Ishikawa (cell line): ENCODE data around the gene IL21R.

ENCODE experiments used
- CEBPB ChIP-seq: IDR thresholded peaks from 2 replicates; pipeline ENCODE4 v1.6.1; 2012
- CREB1 ChIP-seq: IDR thresholded peaks from 2 replicates; pipeline ENCODE4 v1.6.1; 2012; ENCODE audit warnings: low read depth
- EGR1 ChIP-seq: IDR thresholded peaks from 2 replicates; pipeline ENCODE4 v1.6.1; 2012
- EP300 ChIP-seq: IDR thresholded peaks from 2 replicates; pipeline ENCODE4 v1.6.1; 2012; ENCODE audit warnings: borderline replicate concordance
- FOXM1 ChIP-seq: IDR thresholded peaks from 2 replicates; pipeline ENCODE4 v1.6.1; 2012; ENCODE audit warnings: low read depth, borderline replicate concordance
- NFIC ChIP-seq: IDR thresholded peaks from 2 replicates; pipeline ENCODE4 v1.6.1; 2012
- RAD21 ChIP-seq: IDR thresholded peaks from 2 replicates; pipeline ENCODE4 v1.6.1; 2012; ENCODE audit warnings: low read depth
- TAF1 ChIP-seq: IDR thresholded peaks from 2 replicates; pipeline ENCODE4 v1.6.1; 2012; ENCODE audit warnings: low read depth, mild to moderate bottlenecking
- TCF12 ChIP-seq: IDR thresholded peaks from 2 replicates; pipeline ENCODE4 v1.6.1; 2012; ENCODE audit warnings: low read depth
- TEAD4 ChIP-seq: IDR thresholded peaks from 2 replicates; pipeline ENCODE4 v1.6.1; 2012
- YY1 ChIP-seq: IDR thresholded peaks from 2 replicates; pipeline ENCODE4 v1.6.1; 2012; ENCODE audit warnings: low read depth
- ZBTB7A ChIP-seq: IDR thresholded peaks from 2 replicates; pipeline ENCODE4 v1.6.1; 2012; ENCODE audit warnings: low read depth
- TF ChIP-seq, protein P1 (sequence below): IDR thresholded peaks from 2 replicates; pipeline ENCODE4 v1.6.1; 2012
- TF ChIP-seq, protein P2 (sequence below): IDR thresholded peaks from 2 replicates; pipeline ENCODE4 v1.6.1; 2012
- TF ChIP-seq, protein P3 (sequence below): IDR thresholded peaks from 2 replicates; pipeline ENCODE4 v1.6.1; 2012; ENCODE audit warnings: low read depth, mild to moderate bottlenecking

IL21R gene

DNA sequence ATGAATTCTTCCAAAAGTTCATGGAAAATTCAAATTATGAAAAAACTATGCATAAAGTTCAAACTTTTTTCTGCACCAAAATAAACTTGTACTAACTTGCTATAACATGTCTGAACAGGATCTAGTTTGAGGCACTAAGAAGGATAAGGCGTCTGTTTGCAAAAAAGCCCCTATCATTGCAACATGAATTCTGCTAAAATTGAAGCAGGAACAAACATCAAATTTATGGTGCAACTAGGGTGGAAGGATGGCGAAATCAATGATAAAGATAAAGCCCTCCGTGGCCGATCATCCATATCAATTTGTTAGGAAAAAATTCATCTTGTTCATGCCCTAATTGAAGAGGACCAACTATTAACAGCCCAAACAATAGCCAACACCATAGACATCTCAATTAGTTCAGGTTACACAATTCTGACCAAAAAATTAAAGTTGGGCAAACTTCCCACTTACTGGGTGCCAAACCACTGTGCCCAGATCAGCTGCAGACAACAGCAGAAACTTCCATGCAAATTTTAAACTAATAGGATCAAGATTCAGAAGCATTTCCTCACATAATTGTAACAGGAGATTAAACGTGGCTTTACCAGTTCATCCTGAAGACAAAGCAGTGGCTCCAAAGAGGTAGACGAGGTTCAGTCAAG lies 12.9 kb downstream of the IL21R start:
- TF ChIP-seq FOXM1 (no peak), ZBTB7A (no peak), TCF12 (no peak), TEAD4 (no peak), TAF1 (no peak), EP300 (no peak), NFIC (no peak), YY1 (no peak), RAD21 (no peak), EGR1 (no peak), CEBPB (no peak)
- TF ChIP-seq, protein P1, sequence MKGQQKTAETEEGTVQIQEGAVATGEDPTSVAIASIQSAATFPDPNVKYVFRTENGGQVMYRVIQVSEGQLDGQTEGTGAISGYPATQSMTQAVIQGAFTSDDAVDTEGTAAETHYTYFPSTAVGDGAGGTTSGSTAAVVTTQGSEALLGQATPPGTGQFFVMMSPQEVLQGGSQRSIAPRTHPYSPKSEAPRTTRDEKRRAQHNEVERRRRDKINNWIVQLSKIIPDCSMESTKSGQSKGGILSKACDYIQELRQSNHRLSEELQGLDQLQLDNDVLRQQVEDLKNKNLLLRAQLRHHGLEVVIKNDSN, result no peak
- TF ChIP-seq, protein P2, sequence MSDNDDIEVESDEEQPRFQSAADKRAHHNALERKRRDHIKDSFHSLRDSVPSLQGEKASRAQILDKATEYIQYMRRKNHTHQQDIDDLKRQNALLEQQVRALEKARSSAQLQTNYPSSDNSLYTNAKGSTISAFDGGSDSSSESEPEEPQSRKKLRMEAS, result no peak
- TF ChIP-seq, protein P3, sequence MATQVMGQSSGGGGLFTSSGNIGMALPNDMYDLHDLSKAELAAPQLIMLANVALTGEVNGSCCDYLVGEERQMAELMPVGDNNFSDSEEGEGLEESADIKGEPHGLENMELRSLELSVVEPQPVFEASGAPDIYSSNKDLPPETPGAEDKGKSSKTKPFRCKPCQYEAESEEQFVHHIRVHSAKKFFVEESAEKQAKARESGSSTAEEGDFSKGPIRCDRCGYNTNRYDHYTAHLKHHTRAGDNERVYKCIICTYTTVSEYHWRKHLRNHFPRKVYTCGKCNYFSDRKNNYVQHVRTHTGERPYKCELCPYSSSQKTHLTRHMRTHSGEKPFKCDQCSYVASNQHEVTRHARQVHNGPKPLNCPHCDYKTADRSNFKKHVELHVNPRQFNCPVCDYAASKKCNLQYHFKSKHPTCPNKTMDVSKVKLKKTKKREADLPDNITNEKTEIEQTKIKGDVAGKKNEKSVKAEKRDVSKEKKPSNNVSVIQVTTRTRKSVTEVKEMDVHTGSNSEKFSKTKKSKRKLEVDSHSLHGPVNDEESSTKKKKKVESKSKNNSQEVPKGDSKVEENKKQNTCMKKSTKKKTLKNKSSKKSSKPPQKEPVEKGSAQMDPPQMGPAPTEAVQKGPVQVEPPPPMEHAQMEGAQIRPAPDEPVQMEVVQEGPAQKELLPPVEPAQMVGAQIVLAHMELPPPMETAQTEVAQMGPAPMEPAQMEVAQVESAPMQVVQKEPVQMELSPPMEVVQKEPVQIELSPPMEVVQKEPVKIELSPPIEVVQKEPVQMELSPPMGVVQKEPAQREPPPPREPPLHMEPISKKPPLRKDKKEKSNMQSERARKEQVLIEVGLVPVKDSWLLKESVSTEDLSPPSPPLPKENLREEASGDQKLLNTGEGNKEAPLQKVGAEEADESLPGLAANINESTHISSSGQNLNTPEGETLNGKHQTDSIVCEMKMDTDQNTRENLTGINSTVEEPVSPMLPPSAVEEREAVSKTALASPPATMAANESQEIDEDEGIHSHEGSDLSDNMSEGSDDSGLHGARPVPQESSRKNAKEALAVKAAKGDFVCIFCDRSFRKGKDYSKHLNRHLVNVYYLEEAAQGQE, result no peak

DNA sequence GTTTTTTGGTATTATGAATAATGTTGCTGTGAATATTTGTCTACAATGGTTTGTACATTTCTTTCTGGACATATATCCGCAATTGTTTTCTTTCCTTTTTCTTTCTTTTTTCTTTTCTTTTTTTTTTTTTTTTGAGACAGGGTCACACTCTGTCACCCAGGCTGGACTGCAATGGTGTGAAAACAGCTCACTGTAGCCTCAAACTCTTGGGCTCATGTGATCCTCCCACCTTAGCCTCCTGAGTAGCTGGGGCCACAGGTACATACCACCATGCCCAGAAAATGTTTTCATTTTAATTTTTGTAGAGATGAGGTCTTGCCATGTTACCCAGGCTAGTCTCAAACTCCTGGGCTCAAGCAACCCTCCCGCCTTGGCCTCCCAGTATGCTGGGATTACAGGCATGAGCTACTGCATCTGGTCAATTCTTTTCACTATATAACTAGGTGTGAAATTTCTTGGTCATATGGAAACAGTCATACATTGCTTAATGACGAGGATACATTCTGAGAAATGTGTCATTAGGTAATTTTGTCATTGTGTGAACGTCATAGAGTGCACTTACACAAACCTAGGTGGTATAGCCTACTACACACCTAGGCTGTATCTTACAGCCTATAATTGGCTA lies 15.2 kb downstream of the IL21R start:
- no peak for TF ChIP-seq CREB1
- TF ChIP-seq, protein P3, result no peak
- TF ChIP-seq, protein P2, result no peak
- no peak for TF ChIP-seq ZBTB7A
- TF ChIP-seq CEBPB, result no peak
- TF ChIP-seq TEAD4, result no peak
- TF ChIP-seq NFIC, result no peak
- TF ChIP-seq, protein P1, result no peak
- no peak for TF ChIP-seq EGR1
- no peak for TF ChIP-seq FOXM1
- TF ChIP-seq RAD21, result no peak
- no peak for TF ChIP-seq TAF1
- no peak for TF ChIP-seq YY1
- no peak for TF ChIP-seq EP300
- no peak for TF ChIP-seq TCF12

DNA sequence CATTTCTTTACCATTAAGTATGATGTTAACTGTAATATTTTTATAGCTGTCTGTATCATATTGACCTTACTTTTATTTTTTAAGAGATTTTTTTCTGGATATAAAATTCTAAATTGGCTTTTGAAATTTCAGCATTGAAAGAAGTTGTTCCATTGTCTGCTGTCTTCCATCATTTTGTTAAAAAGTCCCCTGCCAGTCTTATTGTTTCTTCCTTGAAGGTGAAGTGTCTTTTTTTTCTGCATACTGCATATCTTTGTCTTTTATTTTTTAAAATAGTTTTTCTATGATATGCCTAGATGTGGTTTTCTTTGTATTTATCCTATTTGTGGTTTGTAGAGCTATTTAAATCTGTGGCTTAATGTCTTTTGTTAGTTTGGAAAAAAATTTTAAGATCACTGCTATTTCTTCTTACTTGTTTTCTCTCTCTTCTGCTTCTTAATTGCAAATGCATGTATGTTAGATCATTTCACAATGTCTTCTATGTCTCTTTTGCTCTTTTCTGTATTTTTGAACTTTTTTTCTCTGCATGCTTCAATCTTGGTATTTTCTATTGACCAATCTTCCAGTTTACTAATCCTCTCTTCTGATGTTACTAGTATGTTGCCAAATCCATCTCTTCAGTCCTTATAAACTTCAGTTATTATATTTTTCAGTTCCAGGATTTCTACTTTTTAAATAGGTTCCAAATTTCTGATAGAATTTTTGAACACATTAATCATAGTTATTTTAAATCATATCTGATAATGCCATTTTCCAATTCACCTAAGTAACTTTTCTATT lies 20.2 kb downstream of the IL21R start:
- TF ChIP-seq FOXM1 (no peak), TAF1 (no peak), YY1 (no peak), EGR1 (no peak), RAD21 (no peak), CREB1 (no peak), TEAD4 (no peak)
- TF ChIP-seq, protein P3, result no peak
- TF ChIP-seq, protein P2, result no peak
- TF ChIP-seq, protein P1, result no peak
